Ishikawa (cell line): ENCODE data around the gene CEMIP2.

Source experiments
- CEBPB ChIP-seq: IDR thresholded peaks from 2 replicates; pipeline ENCODE4 v1.6.1; 2012
- CREB1 ChIP-seq: IDR thresholded peaks from 2 replicates; pipeline ENCODE4 v1.6.1; 2012; ENCODE audit warnings: low read depth
- EGR1 ChIP-seq: IDR thresholded peaks from 2 replicates; pipeline ENCODE4 v1.6.1; 2012
- EP300 ChIP-seq: IDR thresholded peaks from 2 replicates; pipeline ENCODE4 v1.6.1; 2012; ENCODE audit warnings: borderline replicate concordance
- FOXM1 ChIP-seq: IDR thresholded peaks from 2 replicates; pipeline ENCODE4 v1.6.1; 2012; ENCODE audit warnings: low read depth, borderline replicate concordance
- MAX ChIP-seq: IDR thresholded peaks from 2 replicates; pipeline ENCODE4 v1.6.1; 2012
- NFIC ChIP-seq: IDR thresholded peaks from 2 replicates; pipeline ENCODE4 v1.6.1; 2012
- RAD21 ChIP-seq: IDR thresholded peaks from 2 replicates; pipeline ENCODE4 v1.6.1; 2012; ENCODE audit warnings: low read depth
- REST ChIP-seq: IDR thresholded peaks from 2 replicates; pipeline ENCODE4 v1.6.1; 2012; ENCODE audit warnings: low read depth, mild to moderate bottlenecking
- TAF1 ChIP-seq: IDR thresholded peaks from 2 replicates; pipeline ENCODE4 v1.6.1; 2012; ENCODE audit warnings: low read depth, mild to moderate bottlenecking
- TCF12 ChIP-seq: IDR thresholded peaks from 2 replicates; pipeline ENCODE4 v1.6.1; 2012; ENCODE audit warnings: low read depth
- TEAD4 ChIP-seq: IDR thresholded peaks from 2 replicates; pipeline ENCODE4 v1.6.1; 2012
- USF1 ChIP-seq: IDR thresholded peaks from 2 replicates; pipeline ENCODE4 v1.6.1; 2012
- YY1 ChIP-seq: IDR thresholded peaks from 2 replicates; pipeline ENCODE4 v1.6.1; 2012; ENCODE audit warnings: low read depth
- ZBTB7A ChIP-seq: IDR thresholded peaks from 2 replicates; pipeline ENCODE4 v1.6.1; 2012; ENCODE audit warnings: low read depth

The CEMIP2 gene

GRCh38 chr9:71762900-71763653 is 5.2 kb downstream of the CEMIP2 start:
- TF ChIP-seq NFIC (no peak), CREB1 (no peak), TEAD4 (no peak), TAF1 (no peak), REST (no peak), CEBPB (no peak), USF1 (no peak), EP300 (no peak), ZBTB7A (no peak), YY1 (no peak), FOXM1 (no peak), RAD21 (no peak), MAX (no peak), TCF12 (no peak), EGR1 (no peak)

- TF ChIP-seq CEBPB (no peak), ZBTB7A (no peak), TCF12 (no peak), CREB1 (no peak), FOXM1 (no peak), TAF1 (no peak), EP300 (no peak), REST (no peak), NFIC (no peak), RAD21 (no peak), YY1 (no peak), MAX (no peak), EGR1 (no peak), USF1 (no peak), TEAD4 (no peak)
These were observed 6.4 kb downstream of the CEMIP2 start for GRCh38 chr9:71761938-71762353.

GRCh38 chr9:71760901-71761300 is 7.4 kb downstream of the CEMIP2 start:
- TF ChIP-seq RAD21: no peak

- TF ChIP-seq NFIC (peak; percentile 86), EGR1 (no peak)
These were observed 9.5 kb downstream of the CEMIP2 start for GRCh38 chr9:71758785-71759184.

- TF ChIP-seq EGR1 (no peak), TCF12 (peak; percentile 49; the same call in 1 of the 2 replicates), YY1 (peak; percentile 55), TAF1 (no peak), MAX (peak; percentile 29; the same call in 1 of the 2 replicates), NFIC (peak; percentile 57), TEAD4 (peak; percentile 68)
These were observed 10.0 kb downstream of the CEMIP2 start for GRCh38 chr9:71758277-71758676.

GRCh38 chr9:71756753-71757152 is 11.6 kb downstream of the CEMIP2 start:
- TF ChIP-seq CEBPB (no peak), TEAD4 (no peak), TAF1 (no peak), EP300 (no peak), CREB1 (no peak), REST (no peak), MAX (no peak), NFIC (no peak), TCF12 (no peak), ZBTB7A (no peak), RAD21 (no peak), YY1 (no peak), USF1 (no peak), FOXM1 (no peak), EGR1 (no peak)
